Liver (tissue), 9 donors: ENCODE results near the gene GIGYF1. TPM values are rescaled to one million over a fixed set of nuclear protein-coding genes. Genes with fewer than 3 reads are reported as not detected.

Experiments used
- DNase-seq: peaks from one replicate; pipeline ENCODE4 v3.0.0-alpha.2; 2017; ENCODE audit warnings: low spot score
- H3K27ac ChIP-seq, 2 donors: one replicate each; pipeline ENCODE4 v1.7.0; 2013; ENCODE audit warnings: inconsistent platforms in 2 of 2, low read length in 2 of 2, control low read depth in 1 of 2, low read depth in 1 of 2, mild to moderate bottlenecking in 1 of 2
- H3K27me3 ChIP-seq, 4 donors: one replicate each; pipeline versions ENCODE4 v1.6.1 to v1.7.0; 2013; ENCODE audit warnings: low read length in 3 of 4, inconsistent platforms in 1 of 4, mild to moderate bottlenecking in 1 of 4, moderate library complexity in 1 of 4; ENCODE audit not compliant: control insufficient read depth in 4 of 4, insufficient read depth in 4 of 4
- H3K36me3 ChIP-seq, 4 donors: one replicate each; pipeline versions ENCODE4 v1.6.1 to v1.7.0; 2013; ENCODE audit warnings: low read length in 3 of 4, mild to moderate bottlenecking in 3 of 4, low read depth in 1 of 4, moderate library complexity in 1 of 4; ENCODE audit not compliant: control insufficient read depth in 4 of 4, insufficient read depth in 3 of 4
- H3K4me1 ChIP-seq, 4 donors: one replicate each; pipeline versions ENCODE4 v1.6.1 to v1.7.0; 2013; ENCODE audit warnings: low read length in 3 of 4, mild to moderate bottlenecking in 3 of 4, moderate library complexity in 1 of 4; ENCODE audit not compliant: control insufficient read depth in 4 of 4, insufficient read depth in 4 of 4
- H3K4me3 ChIP-seq, 3 donors: one replicate each; pipeline versions ENCODE4 v1.6.1 to v1.7.0; 2013; ENCODE audit warnings: low read length in 3 of 3, control low read depth in 1 of 3, low read depth in 1 of 3, mild to moderate bottlenecking in 1 of 3
- H3K9ac ChIP-seq, 2 donors: one replicate each; pipeline ENCODE4 v1.7.0; 2013; ENCODE audit warnings: low read length in 2 of 2, mild to moderate bottlenecking in 2 of 2, moderate library complexity in 2 of 2, control low read depth in 1 of 2, low read depth in 1 of 2
- H3K9me3 ChIP-seq, 4 donors: one replicate each; pipeline versions ENCODE4 v1.6.1 to v1.7.0; 2013; ENCODE audit warnings: low read length in 3 of 4; ENCODE audit not compliant: control insufficient read depth in 4 of 4
- EGR1 ChIP-seq, 2 donors: IDR thresholded peaks; 2 replicates each; pipeline ENCODE4 v1.6.1; 2016 to 2018; ENCODE audit warnings: antibody characterized with exemption in 2 of 2, low read depth in 2 of 2
- FOXA1 ChIP-seq: IDR thresholded peaks from 2 replicates; pipeline ENCODE4 v1.6.1; 2016; ENCODE audit warnings: antibody characterized with exemption
- FOXA2 ChIP-seq: IDR thresholded peaks from 2 replicates; pipeline ENCODE4 v1.6.1; 2016; ENCODE audit warnings: antibody characterized with exemption
- GABPA ChIP-seq, 2 donors: IDR thresholded peaks in 1 of 2; conservative IDR thresholded peaks in 1 of 2; 2 replicates each; pipeline ENCODE4 v1.6.1; 2016; ENCODE audit warnings: antibody characterized with exemption in 2 of 2, mild to moderate bottlenecking in 1 of 2, moderate library complexity in 1 of 2
- HNF4A ChIP-seq, 2 donors: conservative IDR thresholded peaks; 2 replicates each; pipeline ENCODE4 v1.6.1; 2016; ENCODE audit warnings: antibody characterized with exemption in 2 of 2, mild to moderate bottlenecking in 2 of 2
- HNF4G ChIP-seq: IDR thresholded peaks from 2 replicates; pipeline ENCODE4 v1.6.1; 2016; ENCODE audit warnings: antibody characterized with exemption
- JUND ChIP-seq, 2 donors: IDR thresholded peaks; 2 replicates each; pipeline ENCODE4 v1.6.1; 2016; ENCODE audit warnings: antibody characterized with exemption in 2 of 2
- NR2F2 ChIP-seq: IDR thresholded peaks from 2 replicates; pipeline ENCODE4 v1.6.1; 2016; ENCODE audit warnings: antibody characterized with exemption
- RAD21 ChIP-seq, 2 donors: IDR thresholded peaks; 2 replicates each; pipeline ENCODE4 v1.6.1; 2016; ENCODE audit warnings: antibody characterized with exemption in 2 of 2, mild to moderate bottlenecking in 2 of 2
- RXRA ChIP-seq, 2 donors: IDR thresholded peaks; 2 replicates each; pipeline ENCODE4 v1.6.1; 2017 to 2018; ENCODE audit warnings: antibody characterized with exemption in 2 of 2, mild to moderate bottlenecking in 1 of 2
- SP1 ChIP-seq: IDR thresholded peaks from 2 replicates; pipeline ENCODE4 v1.6.1; 2018; ENCODE audit warnings: antibody characterized with exemption, mild to moderate bottlenecking
- TAF1 ChIP-seq: conservative IDR thresholded peaks from 2 replicates; pipeline ENCODE4 v1.6.1; 2016; ENCODE audit warnings: antibody characterized with exemption, mild to moderate bottlenecking
- YY1 ChIP-seq: IDR thresholded peaks from 2 replicates; pipeline ENCODE4 v1.6.1; 2016; ENCODE audit warnings: antibody characterized with exemption, mild to moderate bottlenecking
- WGBS: extraction: QIAGEN DNeasy Blood & Tissue Kit; methylation state at CpG from one replicate; pipeline ENCODE4 v1.1.7; 2013; 5-methylcytosine and 5-hydroxymethylcytosine counted together
- polyA plus RNA-seq, 2 donors: library from polyadenylated mRNA; stranded (reverse) in 1 of 2; unstranded in 1 of 2; fragments of 200-250 nt in 1 of 2; fragments of >200 nt in 1 of 2; fragmentation: Nextera tagmentation in 1 of 2; extraction: Ambion mirVana in 1 of 2; gene quantifications; one replicate each; pipeline versions ENCODE4 v1.2.1 to v1.2.3, GENCODE V29; 2013 to 2015
- total RNA-seq, 2 donors: library from RNA; depleted of rRNA; stranded (reverse); fragments of >200 nt; gene quantifications; one replicate each; pipeline ENCODE4 v1.2.3, GENCODE V29; 2014
- TF ChIP-seq, protein P1 (sequence below): IDR thresholded peaks from 2 replicates; pipeline ENCODE4 v1.6.1; 2016; ENCODE audit warnings: antibody characterized with exemption, mild to moderate bottlenecking
- TF ChIP-seq, protein P2 (sequence below): IDR thresholded peaks from 2 replicates; pipeline ENCODE4 v1.6.1; 2016; ENCODE audit warnings: antibody characterized with exemption
- TF ChIP-seq, protein P3 (sequence below): IDR thresholded peaks from 2 replicates; pipeline ENCODE4 v1.6.1; 2016; ENCODE audit warnings: antibody characterized with exemption
- TF ChIP-seq, protein P4 (sequence below): fragments of 150-350 bp; IDR thresholded peaks from 2 replicates; pipeline ENCODE4 v1.5.1; 2017; ENCODE audit warnings: improper control_type of control experiment, low read depth, low read length; ENCODE audit not compliant: missing input control
- donor health status: healthy.
- donor health status: healthy.
- donor health status: healthy.
- donor health status: healthy.
- donor health status: healthy.

Gene GIGYF1
- total and polyA plus RNA-seq, 4 donors: 6.8 to 12.7 (median 10.1) TPM

DNA sequence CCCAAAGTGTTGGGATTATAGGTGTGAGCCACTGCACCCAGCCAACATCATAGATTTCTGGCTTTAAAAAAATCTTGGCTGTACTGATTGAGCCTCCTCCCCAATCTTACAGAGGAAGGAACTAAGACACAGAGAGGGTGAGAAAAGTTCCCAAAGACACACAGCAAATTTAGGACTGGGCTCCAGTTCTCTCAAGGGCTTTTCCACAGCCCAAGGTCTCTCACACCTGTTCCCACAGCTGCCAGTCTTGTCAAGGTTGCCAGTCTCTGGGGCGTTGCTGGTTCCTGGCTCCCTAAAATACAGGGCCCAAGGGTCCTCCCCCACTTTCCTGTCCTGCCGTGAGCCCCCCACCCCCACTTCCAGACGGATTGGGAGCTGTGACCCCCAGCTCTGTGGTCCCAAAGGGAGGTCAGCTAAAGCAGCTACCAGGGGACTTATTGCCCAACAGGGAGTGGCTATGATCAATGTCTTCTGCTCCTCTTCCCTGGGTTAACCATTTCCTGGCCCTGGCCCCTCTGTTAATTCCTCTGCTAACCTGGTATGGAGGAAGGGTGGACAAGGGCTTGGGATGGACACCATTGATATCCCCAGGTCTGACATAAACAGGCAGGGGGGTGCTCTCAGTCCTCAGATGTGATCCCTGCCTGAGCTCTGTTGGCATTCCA lies 36.2 kb upstream of the GIGYF1 start:
- H3K4me1 ChIP-seq: peaks cover 3 to 13% (median 6%) of the 10 kb centered on the region in 4 donors
- H3K4me3 ChIP-seq: no peak overlapping the region
- WGBS: 37% methylated on average over 3 of the region's 3 CpGs
- no peaks in the 10 kb centered on the region for H3K9me3 ChIP-seq
- H3K9ac ChIP-seq: no peak overlapping the region
- TF ChIP-seq YY1: no peak
- TF ChIP-seq, protein P1, sequence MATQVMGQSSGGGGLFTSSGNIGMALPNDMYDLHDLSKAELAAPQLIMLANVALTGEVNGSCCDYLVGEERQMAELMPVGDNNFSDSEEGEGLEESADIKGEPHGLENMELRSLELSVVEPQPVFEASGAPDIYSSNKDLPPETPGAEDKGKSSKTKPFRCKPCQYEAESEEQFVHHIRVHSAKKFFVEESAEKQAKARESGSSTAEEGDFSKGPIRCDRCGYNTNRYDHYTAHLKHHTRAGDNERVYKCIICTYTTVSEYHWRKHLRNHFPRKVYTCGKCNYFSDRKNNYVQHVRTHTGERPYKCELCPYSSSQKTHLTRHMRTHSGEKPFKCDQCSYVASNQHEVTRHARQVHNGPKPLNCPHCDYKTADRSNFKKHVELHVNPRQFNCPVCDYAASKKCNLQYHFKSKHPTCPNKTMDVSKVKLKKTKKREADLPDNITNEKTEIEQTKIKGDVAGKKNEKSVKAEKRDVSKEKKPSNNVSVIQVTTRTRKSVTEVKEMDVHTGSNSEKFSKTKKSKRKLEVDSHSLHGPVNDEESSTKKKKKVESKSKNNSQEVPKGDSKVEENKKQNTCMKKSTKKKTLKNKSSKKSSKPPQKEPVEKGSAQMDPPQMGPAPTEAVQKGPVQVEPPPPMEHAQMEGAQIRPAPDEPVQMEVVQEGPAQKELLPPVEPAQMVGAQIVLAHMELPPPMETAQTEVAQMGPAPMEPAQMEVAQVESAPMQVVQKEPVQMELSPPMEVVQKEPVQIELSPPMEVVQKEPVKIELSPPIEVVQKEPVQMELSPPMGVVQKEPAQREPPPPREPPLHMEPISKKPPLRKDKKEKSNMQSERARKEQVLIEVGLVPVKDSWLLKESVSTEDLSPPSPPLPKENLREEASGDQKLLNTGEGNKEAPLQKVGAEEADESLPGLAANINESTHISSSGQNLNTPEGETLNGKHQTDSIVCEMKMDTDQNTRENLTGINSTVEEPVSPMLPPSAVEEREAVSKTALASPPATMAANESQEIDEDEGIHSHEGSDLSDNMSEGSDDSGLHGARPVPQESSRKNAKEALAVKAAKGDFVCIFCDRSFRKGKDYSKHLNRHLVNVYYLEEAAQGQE: no peak
- no peak for TF ChIP-seq EGR1 (IDR thresholded peaks at IDR 0.05; ENCODE audit: low read depth in 2 of 2)
- TF ChIP-seq NR2F2: no peak
- TF ChIP-seq, protein P2, sequence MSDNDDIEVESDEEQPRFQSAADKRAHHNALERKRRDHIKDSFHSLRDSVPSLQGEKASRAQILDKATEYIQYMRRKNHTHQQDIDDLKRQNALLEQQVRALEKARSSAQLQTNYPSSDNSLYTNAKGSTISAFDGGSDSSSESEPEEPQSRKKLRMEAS: no peak
- TF ChIP-seq JUND (IDR thresholded peaks at IDR 0.05): no peak
- TF ChIP-seq, protein P3, sequence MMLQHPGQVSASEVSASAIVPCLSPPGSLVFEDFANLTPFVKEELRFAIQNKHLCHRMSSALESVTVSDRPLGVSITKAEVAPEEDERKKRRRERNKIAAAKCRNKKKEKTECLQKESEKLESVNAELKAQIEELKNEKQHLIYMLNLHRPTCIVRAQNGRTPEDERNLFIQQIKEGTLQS: no peak
- TF ChIP-seq HNF4A (conservative IDR thresholded peaks at IDR 0.05): no peak
- no peak for TF ChIP-seq GABPA (IDR thresholded peaks at IDR 0.05 in 1 of 2, conservative IDR thresholded peaks at IDR 0.05 in 1 of 2)
- TF ChIP-seq SP1: no peak
- no peak for TF ChIP-seq FOXA1
- TF ChIP-seq FOXA2: no peak
- TF ChIP-seq HNF4G: no peak
- TF ChIP-seq, protein P4, sequence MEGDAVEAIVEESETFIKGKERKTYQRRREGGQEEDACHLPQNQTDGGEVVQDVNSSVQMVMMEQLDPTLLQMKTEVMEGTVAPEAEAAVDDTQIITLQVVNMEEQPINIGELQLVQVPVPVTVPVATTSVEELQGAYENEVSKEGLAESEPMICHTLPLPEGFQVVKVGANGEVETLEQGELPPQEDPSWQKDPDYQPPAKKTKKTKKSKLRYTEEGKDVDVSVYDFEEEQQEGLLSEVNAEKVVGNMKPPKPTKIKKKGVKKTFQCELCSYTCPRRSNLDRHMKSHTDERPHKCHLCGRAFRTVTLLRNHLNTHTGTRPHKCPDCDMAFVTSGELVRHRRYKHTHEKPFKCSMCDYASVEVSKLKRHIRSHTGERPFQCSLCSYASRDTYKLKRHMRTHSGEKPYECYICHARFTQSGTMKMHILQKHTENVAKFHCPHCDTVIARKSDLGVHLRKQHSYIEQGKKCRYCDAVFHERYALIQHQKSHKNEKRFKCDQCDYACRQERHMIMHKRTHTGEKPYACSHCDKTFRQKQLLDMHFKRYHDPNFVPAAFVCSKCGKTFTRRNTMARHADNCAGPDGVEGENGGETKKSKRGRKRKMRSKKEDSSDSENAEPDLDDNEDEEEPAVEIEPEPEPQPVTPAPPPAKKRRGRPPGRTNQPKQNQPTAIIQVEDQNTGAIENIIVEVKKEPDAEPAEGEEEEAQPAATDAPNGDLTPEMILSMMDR: no peak
- TF ChIP-seq RXRA (IDR thresholded peaks at IDR 0.05): no peak
- no peak for TF ChIP-seq RAD21 (IDR thresholded peaks at IDR 0.05)
- H3K36me3 ChIP-seq: no peaks in the 10 kb centered on the region
- H3K27ac ChIP-seq: no peak overlapping the region
- H3K27me3 ChIP-seq: no peaks in the 10 kb centered on the region
- DNase-seq: no peak

DNA sequence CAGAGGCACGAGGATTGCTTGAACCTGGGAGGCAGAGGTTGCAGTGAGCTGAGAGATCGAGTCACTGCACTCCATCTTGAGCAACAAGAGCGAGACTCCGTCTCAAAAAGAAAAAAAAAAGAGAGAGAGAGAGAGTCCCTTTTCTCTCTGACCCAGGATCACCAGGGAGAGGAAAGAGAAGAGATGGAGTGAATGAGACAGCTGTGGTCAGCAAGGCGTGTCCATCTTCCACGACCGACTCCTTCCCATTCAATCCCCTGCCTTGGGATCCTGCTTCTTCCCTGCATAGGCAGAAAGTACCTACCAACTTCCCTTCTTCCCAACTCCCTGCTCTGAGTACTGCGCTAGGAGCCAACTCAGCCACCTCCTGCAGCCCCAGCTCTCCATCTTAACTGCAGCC lies 34.1 kb upstream of the GIGYF1 start:
- Histone ChIP-seq H3K4me3 (no peak overlapping the region), H3K4me1 (peaks cover 5 to 34% (median 21%) of the 10 kb centered on the region in 4 donors), H3K9ac (no peak overlapping the region), H3K27me3 (no peaks in the 10 kb centered on the region), H3K27ac (no peak overlapping the region), H3K36me3 (no peaks in the 10 kb centered on the region), H3K9me3 (no peaks in the 10 kb centered on the region)
- DNase-seq: no peak
- TF ChIP-seq, protein P2: no peak
- TF ChIP-seq EGR1 (IDR thresholded peaks at IDR 0.05; ENCODE audit: low read depth in 2 of 2) (no peak), HNF4G (no peak), GABPA (IDR thresholded peaks at IDR 0.05 in 1 of 2, conservative IDR thresholded peaks at IDR 0.05 in 1 of 2) (no peak), NR2F2 (no peak), JUND (IDR thresholded peaks at IDR 0.05) (no peak), RAD21 (IDR thresholded peaks at IDR 0.05) (no peak), HNF4A (conservative IDR thresholded peaks at IDR 0.05) (no peak), SP1 (no peak), TAF1 (no peak)
- TF ChIP-seq, protein P3: no peak
- 88% methylated on average over 8 of the region's 8 CpGs for WGBS
